Cardiac fibroblast (primary cell): ENCODE data around the gene IL10RB.

Source experiments
- DNase-seq, 2 donors: peaks; one replicate each; pipeline versions ENCODE4 v3.0.0 to v3.0.0-alpha.2; 2010; ENCODE audit warnings: low read depth in 2 of 2
- H3K4me3 ChIP-seq, 2 donors: replicated peaks in 1 of 2; 1 replicate in 1 of 2; 2 replicates in 1 of 2; pipeline ENCODE4 v1.5.1; 2011; ENCODE audit warnings: low read depth in 2 of 2, low read length in 2 of 2, mild to moderate bottlenecking in 2 of 2, moderate library complexity in 1 of 2
- CTCF ChIP-seq: IDR thresholded peaks from one replicate; pipeline ENCODE4 v1.5.1; 2011; ENCODE audit warnings: low read depth, mild to moderate bottlenecking, low read length, inconsistent platforms

The IL10RB gene

DNA sequence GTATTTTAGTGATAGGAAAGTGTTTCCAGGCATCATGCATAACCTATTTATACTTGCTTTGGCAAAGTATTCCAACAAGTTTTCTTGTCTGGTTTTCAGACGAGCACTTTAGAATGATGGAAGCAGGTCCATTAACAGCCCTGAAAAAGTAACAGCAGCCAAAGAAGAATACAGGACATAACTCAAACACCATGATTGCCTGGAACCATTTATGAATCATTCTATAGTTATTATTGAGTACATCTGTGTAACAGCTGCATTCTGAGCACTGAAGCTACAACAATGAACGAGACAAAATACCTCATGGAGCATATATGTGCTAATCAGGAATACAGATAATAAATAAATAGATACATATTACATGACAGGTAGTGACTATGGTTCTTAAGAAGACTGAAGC, 12.6 kb downstream of the IL10RB start:
- TF ChIP-seq CTCF = no peak
- no peak overlapping the region for H3K4me3 ChIP-seq
- peak in 1 of 2 donors; percentile 60 for DNase-seq

- DNase-seq = no peak
- no peak overlapping the region for H3K4me3 ChIP-seq
- TF ChIP-seq CTCF = no peak
Measured at GRCh38 chr21:33279330-33279820, 13.2 kb downstream of the IL10RB start.

- no peak overlapping the region for H3K4me3 ChIP-seq
- no peak for TF ChIP-seq CTCF
- no peak for DNase-seq
Measured at GRCh38 chr21:33281096-33281652, 15.0 kb downstream of the IL10RB start.

DNA sequence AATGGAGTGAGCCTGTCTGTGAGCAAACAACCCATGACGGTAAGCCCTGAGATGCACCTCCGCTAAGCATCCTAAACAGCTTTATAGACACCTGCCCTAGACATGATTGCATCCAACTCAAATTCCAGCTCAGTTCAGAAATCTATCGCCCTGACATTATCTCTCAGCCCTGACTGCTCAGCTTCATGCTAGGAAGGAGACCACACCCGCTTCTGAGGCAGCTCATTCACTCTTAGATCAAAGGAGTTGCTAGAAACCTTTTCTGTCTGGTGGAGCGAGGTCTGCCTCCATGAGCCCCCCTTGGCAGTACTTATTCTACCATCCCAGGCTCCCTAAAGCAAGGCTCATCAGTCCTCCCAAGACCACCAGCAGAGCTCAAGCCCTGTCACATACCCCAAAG, 17.0 kb downstream of the IL10RB start:
- no peak for DNase-seq
- H3K4me3 ChIP-seq = no peak overlapping the region
- no peak for TF ChIP-seq CTCF

DNA sequence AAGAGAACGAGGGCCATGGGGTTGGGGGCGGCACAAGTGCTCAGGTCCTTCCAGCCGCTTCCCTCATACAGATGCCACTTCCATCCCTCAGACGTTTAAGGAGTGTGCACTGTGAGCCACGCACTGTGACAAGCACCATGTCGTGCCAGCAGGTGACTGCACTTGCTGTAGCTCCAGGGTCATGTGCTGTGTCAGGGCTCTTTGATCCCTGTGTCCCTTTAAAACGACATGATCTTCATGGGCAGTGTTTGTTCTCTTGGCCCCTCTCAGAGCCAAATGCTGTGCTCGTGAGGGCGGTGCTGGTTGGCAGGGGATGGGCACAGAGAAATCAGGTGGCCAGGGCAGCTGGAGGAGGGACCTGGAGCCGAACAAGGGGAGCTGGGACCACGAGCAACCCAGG, 19.9 kb downstream of the IL10RB start:
- TF ChIP-seq CTCF = no peak
- H3K4me3 ChIP-seq = no peak overlapping the region
- DNase-seq = no peak

DNA sequence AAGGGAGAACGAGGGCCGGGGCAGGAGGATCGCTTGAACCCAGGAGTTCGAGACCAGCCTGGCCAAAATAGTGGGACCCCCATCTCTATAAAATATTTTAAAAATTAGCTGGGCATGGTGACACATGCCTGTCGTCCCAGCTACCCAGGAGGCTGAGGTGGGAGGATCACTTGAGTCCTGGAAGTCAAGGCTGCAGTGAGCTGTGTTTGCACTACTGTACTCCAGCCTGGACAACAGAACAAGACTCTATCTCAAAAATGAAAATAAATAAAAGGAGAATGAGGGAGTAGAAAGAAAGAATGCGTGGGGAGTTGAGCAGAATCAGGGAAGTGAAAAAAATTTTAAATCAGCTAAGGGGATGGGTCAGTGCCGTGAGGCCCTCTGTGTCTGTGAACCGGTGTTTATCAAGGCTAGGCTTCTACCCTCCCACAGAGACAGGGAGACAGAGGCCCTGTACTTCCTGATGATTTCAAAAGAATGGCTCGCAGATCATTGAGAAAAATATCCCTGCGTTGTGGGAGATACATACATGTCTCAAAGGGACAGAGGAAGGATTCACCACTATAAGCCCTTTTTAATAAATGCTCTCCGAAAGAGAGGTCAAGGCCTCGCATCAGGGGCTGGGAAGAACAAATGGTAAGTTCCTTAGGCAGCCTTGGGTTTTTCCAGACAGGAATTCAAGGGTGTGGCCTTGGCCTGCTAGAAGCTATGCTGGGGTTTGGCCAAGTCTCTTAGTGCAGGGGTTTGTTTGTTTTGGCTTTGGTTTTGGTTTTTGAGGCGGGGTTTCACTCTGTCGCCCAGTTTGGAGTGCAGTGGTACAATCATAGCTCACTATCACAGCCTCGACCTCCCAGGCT, 20.7 kb downstream of the IL10RB start:
- H3K4me3 ChIP-seq = no peak overlapping the region
- TF ChIP-seq CTCF = no peak
- peak; percentile 81 to 87 for DNase-seq
